NCI-H1417 (cell line): ENCODE measurements around the gene RTP1.

Experiments
- DNase-seq, 3 experiments: peaks; one replicate each; lab custom pipeline; 2025; lab: John Stamatoyannopoulos, UW

RTP1 gene

GRCh38 chr3:187242435-187242834, 45.1 kb downstream of the RTP1 start:
- DNase-seq = no peak

- DNase-seq = no peak
These were observed 45.6 kb downstream of the RTP1 start for GRCh38 chr3:187242900-187243299.

GRCh38 chr3:187243933-187244524, 46.7 kb downstream of the RTP1 start:
- DNase-seq = no peak

- DNase-seq = no peak
These were observed 50.1 kb downstream of the RTP1 start for GRCh38 chr3:187247398-187247797.
